Ishikawa (cell line): ENCODE results near the gene NPAS3.

Source experiments
- CEBPB ChIP-seq: IDR thresholded peaks from 2 replicates; pipeline ENCODE4 v1.6.1; 2012
- CREB1 ChIP-seq: IDR thresholded peaks from 2 replicates; pipeline ENCODE4 v1.6.1; 2012; ENCODE audit warnings: low read depth
- EGR1 ChIP-seq: IDR thresholded peaks from 2 replicates; pipeline ENCODE4 v1.6.1; 2012
- EP300 ChIP-seq: IDR thresholded peaks from 2 replicates; pipeline ENCODE4 v1.6.1; 2012; ENCODE audit warnings: borderline replicate concordance
- FOXM1 ChIP-seq: IDR thresholded peaks from 2 replicates; pipeline ENCODE4 v1.6.1; 2012; ENCODE audit warnings: low read depth, borderline replicate concordance
- MAX ChIP-seq: IDR thresholded peaks from 2 replicates; pipeline ENCODE4 v1.6.1; 2012
- NFIC ChIP-seq: IDR thresholded peaks from 2 replicates; pipeline ENCODE4 v1.6.1; 2012
- RAD21 ChIP-seq: IDR thresholded peaks from 2 replicates; pipeline ENCODE4 v1.6.1; 2012; ENCODE audit warnings: low read depth
- REST ChIP-seq: IDR thresholded peaks from 2 replicates; pipeline ENCODE4 v1.6.1; 2012; ENCODE audit warnings: low read depth, mild to moderate bottlenecking
- TAF1 ChIP-seq: IDR thresholded peaks from 2 replicates; pipeline ENCODE4 v1.6.1; 2012; ENCODE audit warnings: low read depth, mild to moderate bottlenecking
- TCF12 ChIP-seq: IDR thresholded peaks from 2 replicates; pipeline ENCODE4 v1.6.1; 2012; ENCODE audit warnings: low read depth
- TEAD4 ChIP-seq: IDR thresholded peaks from 2 replicates; pipeline ENCODE4 v1.6.1; 2012
- USF1 ChIP-seq: IDR thresholded peaks from 2 replicates; pipeline ENCODE4 v1.6.1; 2012
- YY1 ChIP-seq: IDR thresholded peaks from 2 replicates; pipeline ENCODE4 v1.6.1; 2012; ENCODE audit warnings: low read depth
- ZBTB7A ChIP-seq: IDR thresholded peaks from 2 replicates; pipeline ENCODE4 v1.6.1; 2012; ENCODE audit warnings: low read depth

Gene NPAS3

GRCh38 chr14:33610121-33610520, 671.4 kb downstream of the NPAS3 start:
- no peak for TF ChIP-seq EP300
- TF ChIP-seq FOXM1, result no peak
- TF ChIP-seq ZBTB7A, result no peak
- TF ChIP-seq TAF1, result no peak
- no peak for TF ChIP-seq USF1
- TF ChIP-seq YY1, result no peak
- TF ChIP-seq RAD21, result no peak
- no peak for TF ChIP-seq EGR1
- TF ChIP-seq TCF12, result no peak

GRCh38 chr14:33611405-33612196, 672.9 kb downstream of the NPAS3 start:
- TF ChIP-seq FOXM1, result no peak

- TF ChIP-seq CREB1 (no peak), USF1 (no peak), YY1 (no peak), REST (no peak), FOXM1 (no peak), MAX (no peak), TEAD4 (no peak), RAD21 (no peak), TCF12 (no peak), TAF1 (no peak), EGR1 (no peak), ZBTB7A (no peak), NFIC (no peak), EP300 (no peak), CEBPB (no peak)
Measured at GRCh38 chr14:33612197-33612505, 673.5 kb downstream of the NPAS3 start.

- no peak for TF ChIP-seq TEAD4
Measured at GRCh38 chr14:33617154-33617553, 678.5 kb downstream of the NPAS3 start.

GRCh38 chr14:33618361-33619105, 679.9 kb downstream of the NPAS3 start:
- no peak for TF ChIP-seq CEBPB
- no peak for TF ChIP-seq EP300
- no peak for TF ChIP-seq FOXM1
- TF ChIP-seq REST, result no peak
- no peak for TF ChIP-seq TCF12
- TF ChIP-seq USF1, result no peak
- no peak for TF ChIP-seq NFIC
- no peak for TF ChIP-seq EGR1
- TF ChIP-seq TEAD4, result no peak
- no peak for TF ChIP-seq YY1
- no peak for TF ChIP-seq RAD21
- no peak for TF ChIP-seq CREB1
- TF ChIP-seq ZBTB7A, result no peak
- no peak for TF ChIP-seq TAF1
- no peak for TF ChIP-seq MAX

- no peak for TF ChIP-seq MAX
- no peak for TF ChIP-seq ZBTB7A
- no peak for TF ChIP-seq FOXM1
- TF ChIP-seq TEAD4, result no peak
- TF ChIP-seq CREB1, result no peak
- no peak for TF ChIP-seq NFIC
- TF ChIP-seq TCF12, result no peak
- TF ChIP-seq YY1, result no peak
- no peak for TF ChIP-seq REST
- TF ChIP-seq USF1, result no peak
- no peak for TF ChIP-seq RAD21
- no peak for TF ChIP-seq TAF1
- TF ChIP-seq EGR1, result no peak
- TF ChIP-seq EP300, result no peak
Measured at GRCh38 chr14:33622496-33622895, 683.8 kb downstream of the NPAS3 start.
